Panc1 (cell line): ENCODE results near the gene PRKG1. TPM values are rescaled to one million over a fixed set of nuclear protein-coding genes. Genes with fewer than 3 reads are reported as not detected.

Source experiments
- ATAC-seq: fragments of 200-7000 bp; cut with Tn5 transposase; 2 replicates; pipeline ENCODE4 v1.9.1; 2020; ENCODE audit warnings: mild to moderate bottlenecking, moderate library complexity
- BruUV-seq: library from RNA; stranded (reverse); fragments of 400-500 nt; replicated peaks from 2 replicates; lab custom pipeline; 2021; lab: Mats Ljungman, UMichigan
- CTCF ChIA-PET: fragments of 300-600 bp; sonication (Branson Sonifier 250); formaldehyde crosslinking; loops from one replicate; lab custom pipeline; 2022; ENCODE audit warnings: antibody characterized with exemption; lab: Charles Lee
- POLR2A ChIA-PET: fragments of 300-600 bp; sonication (Branson Sonifier 250); formaldehyde crosslinking; loops from one replicate; lab custom pipeline; 2022; ENCODE audit warnings: antibody characterized with exemption; lab: Charles Lee
- DNase-seq: peaks from one replicate; pipeline ENCODE4 v3.0.0-alpha.2; 2010; ENCODE audit warnings: low read depth, low spot score
- H3K27ac ChIP-seq: 2 replicates; pipeline ENCODE4 v1.5.1; 2011; ENCODE audit warnings: mild to moderate bottlenecking, low read length, inconsistent platforms
- H3K27me3 ChIP-seq: fragments of 200-500 bp; sonication (Bioruptor generic); 2 replicates; pipeline ENCODE4 v1.6.0; 2014; ENCODE audit warnings: low read length, inconsistent platforms; ENCODE audit not compliant: control insufficient read depth, insufficient read depth
- H3K36me3 ChIP-seq: fragments of 200-500 bp; sonication (Bioruptor generic); 2 replicates; pipeline ENCODE4 v1.5.1; 2014; ENCODE audit warnings: inconsistent platforms, mild to moderate bottlenecking, low read length, moderate library complexity; ENCODE audit not compliant: control insufficient read depth, insufficient read depth
- H3K4me1 ChIP-seq: 2 replicates; pipeline ENCODE4 v1.5.1; 2011; ENCODE audit warnings: inconsistent platforms, mild to moderate bottlenecking, low read length, moderate library complexity; ENCODE audit not compliant: control insufficient read depth, insufficient read depth
- H3K4me3 ChIP-seq, 2 experiments: 2 replicates each; pipeline ENCODE4 v1.5.1; 2011 to 2012; ENCODE audit warnings: low read depth in 2 of 2, low read length in 2 of 2, mild to moderate bottlenecking in 2 of 2, inconsistent platforms in 1 of 2, moderate library complexity in 1 of 2
- H3K9me3 ChIP-seq: fragments of 200-500 bp; sonication (Bioruptor generic); 2 replicates; pipeline ENCODE4 v1.5.1; 2014; ENCODE audit warnings: low read depth, mild to moderate bottlenecking, inconsistent platforms, low read length, moderate library complexity; ENCODE audit not compliant: control insufficient read depth, insufficient read depth
- POLR2AphosphoS5 ChIP-seq: IDR thresholded peaks from 2 replicates; pipeline ENCODE4 v1.6.1; 2012; ENCODE audit warnings: mild to moderate bottlenecking, low read depth, low read length, moderate library complexity
- REST ChIP-seq, 2 experiments: IDR thresholded peaks; 2 replicates each; pipeline ENCODE4 v1.6.1; 2011 to 2012; ENCODE audit warnings: low read depth in 2 of 2, control low read depth in 1 of 2, low read length in 1 of 2, mild to moderate bottlenecking in 1 of 2, moderate library complexity in 1 of 2; ENCODE audit not compliant: insufficient read depth in 1 of 2
- SIN3A ChIP-seq: IDR thresholded peaks from 2 replicates; pipeline ENCODE4 v1.6.1; 2012; ENCODE audit warnings: low read depth, mild to moderate bottlenecking, low read length, moderate library complexity, borderline replicate concordance; ENCODE audit not compliant: insufficient read depth
- TCF7L2 ChIP-seq: IDR thresholded peaks from 2 replicates; pipeline ENCODE4 v1.6.1; 2011; ENCODE audit warnings: mild to moderate bottlenecking, low read depth, low read length, inconsistent platforms
- in situ Hi-C: cut with HindIII; loops from 2 replicates; pipeline ENCODE4 v1.10.0; 2016; ENCODE audit warnings: low sequenced_read_pairs, low pct_unique_long_range_greater_than_20kb
- intact Hi-C: fragments of 100-400 bp; cut with micrococcal nuclease; formaldehyde crosslinking; loops from one replicate; pipeline ENCODE4 v1.10.0; 2022; ENCODE audit not compliant: unreplicated experiment
- total RNA-seq: library from RNA; stranded (reverse); gene quantifications from one replicate; pipeline ENCODE4 v1.2.1, GENCODE V29; 2021; ENCODE audit not compliant: unreplicated experiment
- TF ChIP-seq, protein P1 (sequence below): fragments of 450-650 bp; IDR thresholded peaks from 2 replicates; pipeline ENCODE4 v1.5.1; 2017; ENCODE audit warnings: mild to moderate bottlenecking

Gene PRKG1
- total RNA-seq, 1 experiment from 2014 or later = 0.92 TPM

DNA sequence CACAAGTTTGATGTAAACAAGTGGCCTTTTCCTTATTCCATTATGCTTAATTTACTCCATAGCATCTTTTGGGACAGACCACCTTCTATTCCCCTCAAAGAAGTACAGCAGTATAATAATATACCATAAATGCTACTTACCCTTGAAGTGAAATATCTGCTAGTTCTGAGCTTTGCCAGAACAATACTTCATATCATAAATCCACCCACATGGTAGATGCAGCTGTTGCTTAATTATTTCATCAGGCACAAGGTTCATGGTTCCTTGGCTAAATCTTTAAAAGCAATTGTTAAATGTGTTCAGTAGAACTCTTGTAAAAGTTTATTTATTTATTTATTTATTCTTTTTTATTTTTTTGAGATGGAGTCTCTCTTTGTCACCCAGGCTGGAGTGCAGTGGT lies 592.2 kb downstream of the PRKG1 start:
- Histone ChIP-seq H3K27me3 (no peaks in the 10 kb centered on the region), H3K4me3 (no peak overlapping the region), H3K4me1 (no peaks in the 10 kb centered on the region), H3K36me3 (no peaks in the 10 kb centered on the region), H3K9me3 (no peaks in the 10 kb centered on the region), H3K27ac (no peak overlapping the region)
- POLR2A ChIA-PET = no interaction called here
- intact Hi-C loops (no loop called here), in situ Hi-C loops (no loop called here)
- ATAC-seq (no peak), DNase-seq (no peak)
- no TSS peak for BruUV-seq
- TF ChIP-seq TCF7L2 = no peak
- no peak for TF ChIP-seq SIN3A
- CTCF ChIA-PET = no interaction called here

DNA sequence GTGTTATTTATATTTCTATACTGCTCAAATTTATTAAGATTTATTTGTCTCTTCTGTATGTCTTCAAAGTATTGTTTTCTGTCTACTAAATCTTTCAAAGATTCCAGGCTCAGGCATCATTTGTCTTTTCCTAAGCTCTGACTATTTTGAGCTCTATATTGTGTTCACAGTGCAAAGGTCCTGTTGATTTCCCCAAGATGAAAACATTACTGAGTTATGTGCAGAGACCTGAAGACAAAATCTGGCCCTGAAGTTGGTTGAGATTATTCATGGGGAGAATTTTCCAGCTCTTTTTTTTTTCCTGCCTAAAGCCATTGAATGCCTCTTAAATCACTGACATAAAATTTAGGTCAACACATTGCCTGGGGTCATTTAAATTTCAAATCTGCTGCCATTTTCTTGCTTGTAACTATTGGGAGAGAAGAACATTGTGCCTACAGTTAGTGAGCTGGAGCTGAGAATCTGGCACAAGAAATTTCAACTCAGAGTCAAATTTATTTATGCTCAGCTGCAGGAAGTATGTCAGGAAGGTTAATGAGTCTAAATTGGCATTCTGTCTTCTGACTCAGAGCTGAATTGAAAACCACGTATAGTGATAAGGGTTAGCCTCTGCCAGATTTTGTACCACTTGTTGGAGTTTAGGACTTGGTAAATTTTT lies 593.5 kb downstream of the PRKG1 start:
- Histone ChIP-seq H3K27ac (no peak overlapping the region), H3K36me3 (no peaks in the 10 kb centered on the region), H3K27me3 (no peaks in the 10 kb centered on the region), H3K4me1 (no peaks in the 10 kb centered on the region), H3K9me3 (peaks cover 5% of the 10 kb centered on the region; the same call in 1 of the 2 replicates), H3K4me3 (no peak overlapping the region)
- BruUV-seq = no TSS peak
- ChIA-PET POLR2A (no interaction called here), CTCF (interaction anchor here (0.7 kb wide), 1 partner anchor 28 kb away, joined by 3 read pairs; no protein-coding TSS in a partner anchor)
- no peak for DNase-seq
- in situ Hi-C loops (no loop called here), intact Hi-C loops (no loop called here)
- TF ChIP-seq, protein P1, sequence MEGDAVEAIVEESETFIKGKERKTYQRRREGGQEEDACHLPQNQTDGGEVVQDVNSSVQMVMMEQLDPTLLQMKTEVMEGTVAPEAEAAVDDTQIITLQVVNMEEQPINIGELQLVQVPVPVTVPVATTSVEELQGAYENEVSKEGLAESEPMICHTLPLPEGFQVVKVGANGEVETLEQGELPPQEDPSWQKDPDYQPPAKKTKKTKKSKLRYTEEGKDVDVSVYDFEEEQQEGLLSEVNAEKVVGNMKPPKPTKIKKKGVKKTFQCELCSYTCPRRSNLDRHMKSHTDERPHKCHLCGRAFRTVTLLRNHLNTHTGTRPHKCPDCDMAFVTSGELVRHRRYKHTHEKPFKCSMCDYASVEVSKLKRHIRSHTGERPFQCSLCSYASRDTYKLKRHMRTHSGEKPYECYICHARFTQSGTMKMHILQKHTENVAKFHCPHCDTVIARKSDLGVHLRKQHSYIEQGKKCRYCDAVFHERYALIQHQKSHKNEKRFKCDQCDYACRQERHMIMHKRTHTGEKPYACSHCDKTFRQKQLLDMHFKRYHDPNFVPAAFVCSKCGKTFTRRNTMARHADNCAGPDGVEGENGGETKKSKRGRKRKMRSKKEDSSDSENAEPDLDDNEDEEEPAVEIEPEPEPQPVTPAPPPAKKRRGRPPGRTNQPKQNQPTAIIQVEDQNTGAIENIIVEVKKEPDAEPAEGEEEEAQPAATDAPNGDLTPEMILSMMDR = no peak
- TF ChIP-seq TCF7L2 = no peak
- no peak for TF ChIP-seq POLR2AphosphoS5
- TF ChIP-seq REST (IDR thresholded peaks at IDR 0.05; ENCODE audit: insufficient read depth in 1 of 2, low read depth in 2 of 2, low read length in 1 of 2) = no peak
- no peak for TF ChIP-seq SIN3A
- ATAC-seq = no peak

DNA sequence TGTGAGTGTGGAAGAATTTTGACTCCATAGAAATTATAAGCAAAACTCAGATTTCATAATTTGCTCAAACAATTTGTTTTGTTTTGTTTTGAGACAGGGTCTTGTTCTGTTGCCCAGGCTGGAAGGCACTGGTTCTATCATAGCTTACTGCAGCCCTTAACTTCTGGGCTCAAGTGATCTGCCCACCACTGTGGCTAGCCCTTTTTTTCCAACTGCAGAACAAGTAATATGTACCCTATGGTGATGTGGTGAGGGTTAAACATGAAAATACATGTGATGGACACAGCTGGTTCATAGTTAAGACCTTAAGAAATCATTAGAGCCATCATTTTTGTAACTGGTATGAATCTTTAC lies 594.0 kb downstream of the PRKG1 start:
- BruUV-seq = no TSS peak
- CTCF ChIA-PET = no interaction called here
- DNase-seq = no peak

More for the DNA sequence above, 594.0 kb downstream of the PRKG1 start:
- no peak overlapping the region for H3K27ac ChIP-seq
- in situ Hi-C loops = no loop called here
- H3K9me3 ChIP-seq = peaks cover 5% of the 10 kb centered on the region; the same call in 1 of the 2 replicates
- no peaks in the 10 kb centered on the region for H3K27me3 ChIP-seq
- intact Hi-C loops = no loop called here
- POLR2A ChIA-PET = no interaction called here
- no peaks in the 10 kb centered on the region for H3K4me1 ChIP-seq
- no peak overlapping the region for H3K4me3 ChIP-seq
- ATAC-seq = no peak
- no peaks in the 10 kb centered on the region for H3K36me3 ChIP-seq
- no peak for TF ChIP-seq SIN3A
- TF ChIP-seq POLR2AphosphoS5 = no peak
- TF ChIP-seq, protein P1 = no peak
- TF ChIP-seq TCF7L2 = no peak
- no peak for TF ChIP-seq REST (IDR thresholded peaks at IDR 0.05; ENCODE audit: insufficient read depth in 1 of 2, low read depth in 2 of 2, low read length in 1 of 2)
